HL-60/S4 treated with phorbol 12-myristate 13-acetate at 8.2 ng/mL for 4 days and 3 days (cell line): ENCODE data around the gene PRKN.

ENCODE experiments used
- in situ Hi-C: fragments of 300-500 bp; cut with MboI; formaldehyde crosslinking; loops from 2 replicates; pipeline ENCODE4 v1.15.0; 2022; ENCODE audit warnings: low sequenced_read_pairs

PRKN gene

DNA sequence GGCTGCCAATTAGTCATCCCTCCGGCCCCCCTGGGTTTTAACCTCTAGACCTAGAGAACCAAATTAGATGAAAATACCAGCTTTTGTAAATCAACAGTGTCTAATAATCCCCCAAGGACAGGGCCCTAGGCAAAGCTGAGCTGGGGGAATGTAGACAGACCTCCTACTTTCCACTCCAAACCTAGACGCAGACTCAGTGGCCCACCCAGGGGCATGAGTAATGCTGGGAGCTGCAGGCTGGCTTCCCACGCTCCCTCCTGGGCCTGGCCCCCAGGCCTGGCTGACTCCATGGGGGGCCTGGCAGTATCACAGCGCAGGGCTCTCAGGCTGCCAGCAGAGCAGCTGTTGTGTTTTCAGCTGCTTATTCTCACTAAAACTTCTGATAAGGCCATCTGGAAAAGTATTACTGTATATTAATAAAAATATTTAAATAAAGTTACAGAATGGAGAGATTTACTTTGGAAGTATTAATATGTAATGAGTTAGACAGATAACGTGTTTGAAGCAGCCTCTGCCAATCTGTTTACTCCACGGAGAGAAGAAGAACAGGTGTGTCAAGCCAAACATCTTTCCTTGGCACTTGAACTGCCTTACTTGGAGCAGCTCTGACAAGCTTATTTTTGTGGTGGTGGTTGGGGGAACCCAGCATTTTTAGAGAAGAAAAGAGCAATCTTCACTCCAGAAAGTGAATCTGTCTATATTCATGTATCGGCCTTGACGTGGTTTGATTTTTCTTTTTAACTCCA, 1309.7 kb downstream of the PRKN start:
- in situ Hi-C loops, result no loop called here

GRCh38 chr6:161415302-161415855, 1312.2 kb downstream of the PRKN start:
- in situ Hi-C loops, result no loop called here

GRCh38 chr6:161414707-161415106, 1312.9 kb downstream of the PRKN start:
- in situ Hi-C loops, result no loop called here

DNA sequence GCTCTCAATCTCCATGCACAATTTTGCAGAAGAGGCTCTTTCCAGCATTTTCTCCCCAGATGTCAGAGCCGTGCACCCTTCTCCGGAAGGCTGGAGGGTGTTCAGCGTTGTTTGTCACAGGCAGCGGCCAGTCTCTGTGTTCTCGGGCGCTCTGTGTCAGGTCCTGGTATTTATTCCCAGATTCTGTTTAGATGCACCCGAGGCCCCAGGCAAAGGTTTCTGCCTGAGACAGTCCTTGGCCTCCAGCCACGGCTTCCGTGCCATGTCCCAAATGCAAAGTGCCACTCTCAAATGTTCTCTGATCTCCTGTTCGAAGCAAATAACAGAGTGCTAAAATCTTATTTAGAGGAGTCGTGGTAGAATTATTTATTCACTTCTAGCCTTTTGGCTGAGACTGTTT, 1313.4 kb downstream of the PRKN start:
- in situ Hi-C loops, result no loop called here

DNA sequence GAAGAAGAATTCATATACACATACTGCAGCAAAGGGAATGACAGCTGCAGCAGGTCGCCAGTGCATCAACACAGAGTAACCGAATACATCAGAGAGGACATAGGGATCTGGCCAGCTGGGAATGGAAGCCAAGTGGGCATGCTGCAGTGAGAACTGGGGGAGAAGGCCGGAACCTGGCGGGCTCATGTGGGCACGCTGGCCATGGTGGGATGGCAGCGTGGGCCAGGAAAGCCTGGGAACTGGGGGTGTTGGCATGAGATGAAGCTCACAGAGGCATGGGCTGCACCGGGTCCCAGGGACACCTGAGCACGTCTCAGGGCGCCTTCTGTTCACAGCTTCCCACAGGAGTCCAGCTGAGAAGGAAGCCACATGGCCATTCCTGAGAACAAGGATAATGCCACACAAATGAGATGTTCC, 1314.2 kb downstream of the PRKN start:
- in situ Hi-C loops, result no loop called here

DNA sequence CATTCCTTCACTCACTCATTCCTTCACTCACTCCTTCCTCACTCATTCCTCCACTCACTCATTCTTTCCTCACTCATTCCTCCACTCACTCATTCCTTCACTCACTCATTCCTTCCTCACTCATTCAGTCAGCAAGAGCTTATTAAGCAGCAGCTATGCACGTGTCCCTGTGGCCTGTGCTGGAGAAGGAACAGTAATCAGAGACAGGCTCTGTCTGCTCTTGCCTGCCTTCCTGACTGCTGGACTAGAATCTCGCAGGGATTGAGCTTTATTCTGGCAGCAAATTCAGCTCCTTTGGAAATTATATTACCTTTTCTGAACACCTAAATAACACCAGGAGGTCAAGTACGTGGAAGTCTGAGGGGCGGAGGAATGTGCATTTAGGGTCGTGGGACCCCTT, 1314.8 kb downstream of the PRKN start:
- in situ Hi-C loops, result no loop called here

GRCh38 chr6:161411265-161411944, 1316.2 kb downstream of the PRKN start:
- in situ Hi-C loops, result no loop called here

- in situ Hi-C loops, result no loop called here
Measured at GRCh38 chr6:161410736-161411135, 1316.8 kb downstream of the PRKN start.

- in situ Hi-C loops, result no loop called here
Measured at GRCh38 chr6:161410076-161410475, 1317.5 kb downstream of the PRKN start.

DNA sequence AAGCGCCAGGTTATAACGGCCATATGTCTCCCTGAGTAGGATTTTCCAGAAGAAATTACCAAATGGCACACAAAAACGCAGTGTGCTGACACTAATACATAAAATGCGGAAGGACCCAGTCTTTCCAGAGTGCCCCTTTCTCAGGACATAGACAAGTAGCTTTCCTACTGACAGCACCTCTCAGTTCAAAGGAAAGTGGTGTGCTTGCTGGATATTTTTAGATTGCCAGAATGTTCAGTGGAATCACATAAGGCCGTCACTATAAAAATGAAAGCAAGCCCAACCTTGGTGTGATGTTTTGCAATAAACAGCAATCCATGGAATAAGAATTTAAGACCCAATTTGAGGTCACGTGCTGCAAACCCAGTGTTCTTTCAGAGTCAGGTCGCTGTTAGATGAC, 1318.2 kb downstream of the PRKN start:
- in situ Hi-C loops, result no loop called here

DNA sequence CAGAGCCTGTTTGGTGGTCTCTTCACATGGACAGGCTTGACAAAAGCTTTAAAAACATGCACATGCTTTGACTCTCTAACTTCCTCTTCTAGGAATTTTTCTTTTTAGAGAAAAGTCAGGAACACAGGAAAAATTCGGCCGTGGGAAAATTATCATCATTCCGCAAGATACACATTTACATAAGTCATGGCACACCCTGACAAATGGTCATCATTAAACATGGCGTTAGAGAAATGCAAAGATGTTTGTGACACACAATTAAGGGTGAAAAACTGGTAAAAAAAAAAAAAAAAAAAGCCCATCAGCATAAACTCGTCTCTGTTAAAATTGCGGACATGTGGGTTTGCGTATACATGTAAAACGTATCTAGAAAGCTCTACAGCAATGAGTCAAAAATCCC, 1319.5 kb downstream of the PRKN start:
- in situ Hi-C loops, result no loop called here

- in situ Hi-C loops, result no loop called here
Measured at GRCh38 chr6:161407581-161407980, 1320.0 kb downstream of the PRKN start.

GRCh38 chr6:161407115-161407514, 1320.5 kb downstream of the PRKN start:
- in situ Hi-C loops, result no loop called here

GRCh38 chr6:161406646-161407045, 1320.9 kb downstream of the PRKN start:
- in situ Hi-C loops, result no loop called here

GRCh38 chr6:161405418-161405817, 1322.1 kb downstream of the PRKN start:
- in situ Hi-C loops, result no loop called here

- in situ Hi-C loops, result no loop called here
Measured at GRCh38 chr6:161403717-161404116, 1323.8 kb downstream of the PRKN start.

DNA sequence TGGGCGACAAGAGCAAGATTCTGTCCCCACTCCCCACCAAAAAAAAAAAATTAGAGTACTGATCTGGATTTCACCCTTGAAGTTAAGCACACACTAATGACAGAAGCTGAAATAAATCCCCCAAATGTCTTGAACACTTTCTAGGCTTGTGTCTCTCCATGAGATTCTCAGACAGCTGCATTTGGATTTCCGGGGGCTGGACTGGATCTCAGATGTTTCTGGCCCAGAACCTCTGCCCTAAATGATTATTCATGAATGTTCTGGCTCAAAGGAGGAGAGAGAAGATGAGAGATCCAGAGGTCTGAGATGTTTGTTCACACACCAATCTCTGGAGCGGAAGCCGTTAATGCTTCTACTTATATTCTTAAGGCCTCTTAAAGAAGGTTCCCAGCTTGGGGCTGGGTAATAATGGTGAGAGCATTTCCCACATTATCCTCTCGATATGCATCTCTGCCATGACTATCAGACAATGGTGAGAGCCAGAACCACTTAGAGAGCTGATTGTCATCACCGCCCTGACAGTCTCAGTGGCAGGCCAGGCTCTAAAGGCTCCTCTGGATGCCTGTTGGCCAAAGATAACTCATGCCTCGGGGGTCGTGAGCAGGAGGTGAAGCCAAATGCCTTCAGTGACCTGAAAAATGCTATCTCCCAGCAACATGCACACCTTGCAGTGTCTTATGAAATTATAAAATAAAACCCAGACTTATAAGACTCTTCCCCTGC, 1325.8 kb downstream of the PRKN start:
- in situ Hi-C loops, result no loop called here

- in situ Hi-C loops, result no loop called here
Measured at GRCh38 chr6:161400671-161401070, 1326.9 kb downstream of the PRKN start.

DNA sequence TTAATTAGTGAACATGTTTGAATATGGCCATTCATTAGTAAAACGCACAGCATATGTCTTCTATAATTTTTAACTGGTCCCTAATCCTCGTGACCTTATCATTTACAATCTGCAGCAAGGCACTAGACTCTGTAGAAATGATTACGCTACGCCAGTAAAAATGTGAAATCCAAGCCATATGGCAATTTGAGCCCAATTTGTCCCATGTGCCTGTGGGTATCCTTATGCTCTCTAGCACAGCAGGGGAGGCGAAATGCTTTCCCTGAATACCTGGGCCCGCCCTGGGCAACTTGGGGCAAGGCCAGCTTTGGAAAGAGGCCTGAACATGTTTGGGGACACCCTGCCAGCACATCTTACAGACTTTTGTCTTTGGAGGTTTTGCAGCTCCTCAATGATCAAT, 1331.0 kb downstream of the PRKN start:
- in situ Hi-C loops, result no loop called here

DNA sequence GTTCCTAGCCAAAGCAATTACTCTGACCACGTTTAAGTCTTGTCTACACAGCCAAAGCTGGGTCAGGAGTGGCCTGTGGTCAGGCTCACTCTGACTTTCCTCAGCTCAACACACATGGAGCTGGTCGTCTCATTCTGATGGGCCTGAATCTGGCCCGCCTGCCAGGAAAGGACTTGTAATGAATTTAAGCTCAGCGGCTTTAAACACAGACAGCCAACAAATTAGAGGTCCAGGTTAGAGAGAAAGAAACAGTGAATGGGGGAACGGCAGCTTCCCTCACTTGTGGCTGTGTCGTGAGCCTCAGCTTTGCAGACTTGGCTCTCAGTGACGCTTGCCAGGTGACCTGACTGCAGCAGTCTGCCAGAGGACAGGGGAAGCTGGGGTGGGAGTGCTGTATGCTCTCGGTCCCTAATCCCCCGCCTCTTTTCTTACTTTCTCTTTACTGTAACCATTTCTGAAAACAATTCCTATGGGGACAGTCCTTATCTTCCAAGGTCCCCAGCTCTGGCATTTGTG, 1331.8 kb downstream of the PRKN start:
- in situ Hi-C loops, result no loop called here

GRCh38 chr6:161394437-161394836, 1333.1 kb downstream of the PRKN start:
- in situ Hi-C loops, result no loop called here
